ENCODE measurements around the gene VEGFB. TPM values are rescaled to one million over a fixed set of nuclear protein-coding genes. Genes with fewer than 3 reads are reported as not detected.

Gene VEGFB
- total RNA-seq, 2 donors from 2014 or later, result 25.9 to 59.5 TPM

DNA sequence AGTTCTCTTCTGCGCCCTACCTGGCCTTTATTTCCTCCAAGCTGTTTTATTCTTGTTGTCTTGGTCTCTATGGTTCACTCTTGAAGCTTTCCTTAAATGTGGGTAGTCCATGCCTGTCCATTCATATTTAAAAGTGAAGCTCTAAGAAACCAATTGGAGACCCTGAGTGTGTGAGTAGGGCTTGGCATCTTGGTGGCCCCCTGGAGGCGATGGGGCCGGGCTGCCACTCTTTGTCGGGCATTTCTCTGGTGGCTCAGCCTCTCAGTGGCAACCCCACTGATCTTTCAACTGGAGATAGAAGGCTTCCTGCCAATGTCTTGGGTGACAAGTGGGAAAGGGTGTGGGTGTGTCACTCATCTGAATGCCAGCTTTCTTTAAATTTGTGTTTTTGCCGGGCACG, 17.5 kb upstream of the VEGFB start:
- DNase-seq, result no peak
- Histone ChIP-seq H3K36me3 (no peaks in the 10 kb centered on the region), H3K4me3 (no peak overlapping the region), H3K9me3 (no peaks in the 10 kb centered on the region), H3K9ac (ENCODE audit: low read depth in 2 of 2, low read length in 2 of 2) (no peak overlapping the region), H3K27me3 (no peaks in the 10 kb centered on the region), H3K27ac (no peak overlapping the region), H3K4me1 (no peaks in the 10 kb centered on the region)
- intact Hi-C loops (cut with DNase I), result no loop called here
- TF ChIP-seq, protein P1, sequence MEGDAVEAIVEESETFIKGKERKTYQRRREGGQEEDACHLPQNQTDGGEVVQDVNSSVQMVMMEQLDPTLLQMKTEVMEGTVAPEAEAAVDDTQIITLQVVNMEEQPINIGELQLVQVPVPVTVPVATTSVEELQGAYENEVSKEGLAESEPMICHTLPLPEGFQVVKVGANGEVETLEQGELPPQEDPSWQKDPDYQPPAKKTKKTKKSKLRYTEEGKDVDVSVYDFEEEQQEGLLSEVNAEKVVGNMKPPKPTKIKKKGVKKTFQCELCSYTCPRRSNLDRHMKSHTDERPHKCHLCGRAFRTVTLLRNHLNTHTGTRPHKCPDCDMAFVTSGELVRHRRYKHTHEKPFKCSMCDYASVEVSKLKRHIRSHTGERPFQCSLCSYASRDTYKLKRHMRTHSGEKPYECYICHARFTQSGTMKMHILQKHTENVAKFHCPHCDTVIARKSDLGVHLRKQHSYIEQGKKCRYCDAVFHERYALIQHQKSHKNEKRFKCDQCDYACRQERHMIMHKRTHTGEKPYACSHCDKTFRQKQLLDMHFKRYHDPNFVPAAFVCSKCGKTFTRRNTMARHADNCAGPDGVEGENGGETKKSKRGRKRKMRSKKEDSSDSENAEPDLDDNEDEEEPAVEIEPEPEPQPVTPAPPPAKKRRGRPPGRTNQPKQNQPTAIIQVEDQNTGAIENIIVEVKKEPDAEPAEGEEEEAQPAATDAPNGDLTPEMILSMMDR (IDR thresholded peaks at IDR 0.05), result no peak

DNA sequence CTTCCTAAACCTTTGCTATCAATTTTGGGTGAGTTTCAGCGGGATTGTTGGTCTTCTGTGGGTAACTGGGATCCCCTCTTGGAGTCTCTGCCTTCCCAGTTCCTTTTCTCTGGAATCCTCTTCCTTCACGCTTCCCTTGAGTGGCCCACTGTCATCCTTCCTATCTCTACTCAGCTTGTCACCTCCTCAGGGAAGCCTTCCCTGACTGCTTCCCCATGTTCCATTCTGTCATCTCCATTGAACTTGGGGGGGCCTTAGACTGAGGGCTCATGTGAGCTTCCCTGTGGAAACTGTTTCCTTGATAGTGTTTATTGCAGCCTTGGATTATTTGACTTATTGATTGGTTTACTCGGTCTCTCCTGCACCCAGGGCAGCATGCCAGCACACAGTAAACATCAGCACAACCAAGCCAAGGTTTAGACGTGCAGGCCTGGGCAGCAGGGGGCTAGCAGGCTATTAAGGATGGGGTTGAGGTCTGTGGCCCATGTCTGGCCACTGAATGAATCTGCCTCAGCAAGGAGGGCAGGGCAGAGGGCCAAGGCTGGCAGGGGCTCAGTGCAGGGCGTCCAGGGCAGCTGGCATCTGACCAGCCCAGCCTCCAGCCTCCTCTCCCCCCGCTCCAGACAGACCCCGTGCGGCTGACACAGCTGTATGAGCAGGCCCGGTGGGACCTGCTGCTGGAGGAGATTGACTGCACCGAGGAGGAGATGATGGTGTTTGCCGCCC, 15.6 kb upstream of the VEGFB start:
- H3K36me3 ChIP-seq, result no peaks in the 10 kb centered on the region
- H3K27ac ChIP-seq, result no peak overlapping the region
- TF ChIP-seq, protein P1 (IDR thresholded peaks at IDR 0.05), result no peak
- H3K9ac ChIP-seq (ENCODE audit: low read depth in 2 of 2, low read length in 2 of 2), result no peak overlapping the region
- H3K4me1 ChIP-seq, result no peaks in the 10 kb centered on the region
- H3K27me3 ChIP-seq, result no peaks in the 10 kb centered on the region
- no peak for DNase-seq
- H3K4me3 ChIP-seq, result no peak overlapping the region
- H3K9me3 ChIP-seq, result no peaks in the 10 kb centered on the region
- intact Hi-C loops (cut with DNase I), result no loop called here

DNA sequence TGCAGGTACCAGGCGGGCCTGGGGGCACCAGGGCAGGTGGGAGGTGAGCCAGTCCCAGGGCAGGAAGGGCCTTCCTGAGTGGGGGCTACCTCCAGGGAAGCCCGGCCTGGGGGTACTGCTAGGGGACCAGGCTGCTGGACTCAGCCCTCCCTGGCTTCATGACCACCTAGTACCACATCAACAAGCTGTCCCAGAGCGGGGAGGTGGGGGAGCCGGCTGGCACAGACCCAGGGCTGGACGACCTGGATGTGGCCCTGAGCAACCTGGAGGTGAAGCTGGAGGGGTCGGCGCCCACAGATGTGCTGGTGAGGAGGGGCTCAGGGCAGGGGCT, 15.1 kb upstream of the VEGFB start:
- no peak overlapping the region for H3K9ac ChIP-seq (ENCODE audit: low read depth in 2 of 2, low read length in 2 of 2)

DNA sequence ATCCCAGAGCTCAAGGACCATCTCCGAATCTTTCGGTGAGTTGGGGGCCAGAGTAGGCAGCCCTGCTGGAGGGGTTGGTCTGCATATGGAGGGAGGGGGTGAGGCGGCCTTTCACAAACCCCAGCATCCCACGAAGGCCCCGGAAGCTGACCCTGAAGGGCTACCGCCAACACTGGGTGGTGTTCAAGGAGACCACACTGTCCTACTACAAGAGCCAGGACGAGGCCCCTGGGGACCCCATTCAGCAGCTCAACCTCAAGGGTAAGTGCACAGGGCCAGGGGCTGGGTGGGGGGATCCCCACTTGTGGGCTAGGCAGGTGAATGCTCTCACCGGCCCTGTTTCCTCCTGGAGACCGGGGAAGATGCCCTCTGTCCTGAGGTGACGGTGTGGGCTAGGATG, 14.6 kb upstream of the VEGFB start:
- Histone ChIP-seq H3K4me1 (peaks cover under 1% of the 10 kb centered on the region), H3K36me3 (no peaks in the 10 kb centered on the region), H3K4me3 (no peak overlapping the region), H3K9me3 (no peaks in the 10 kb centered on the region), H3K9ac (ENCODE audit: low read depth in 2 of 2, low read length in 2 of 2) (no peak overlapping the region), H3K27ac (no peak overlapping the region), H3K27me3 (no peaks in the 10 kb centered on the region)
- DNase-seq, result no peak
- intact Hi-C loops (cut with DNase I), result no loop called here
- TF ChIP-seq, protein P1 (IDR thresholded peaks at IDR 0.05), result no peak

More for the DNA sequence above, 15.1 kb upstream of the VEGFB start:
- H3K36me3 ChIP-seq, result no peaks in the 10 kb centered on the region
- no peaks in the 10 kb centered on the region for H3K9me3 ChIP-seq
- DNase-seq, result no peak
- no peaks in the 10 kb centered on the region for H3K27me3 ChIP-seq
- no peak overlapping the region for H3K27ac ChIP-seq
- TF ChIP-seq, protein P1 (IDR thresholded peaks at IDR 0.05), result no peak
- intact Hi-C loops (cut with DNase I), result no loop called here
- no peaks in the 10 kb centered on the region for H3K4me1 ChIP-seq
- no peak overlapping the region for H3K4me3 ChIP-seq

DNA sequence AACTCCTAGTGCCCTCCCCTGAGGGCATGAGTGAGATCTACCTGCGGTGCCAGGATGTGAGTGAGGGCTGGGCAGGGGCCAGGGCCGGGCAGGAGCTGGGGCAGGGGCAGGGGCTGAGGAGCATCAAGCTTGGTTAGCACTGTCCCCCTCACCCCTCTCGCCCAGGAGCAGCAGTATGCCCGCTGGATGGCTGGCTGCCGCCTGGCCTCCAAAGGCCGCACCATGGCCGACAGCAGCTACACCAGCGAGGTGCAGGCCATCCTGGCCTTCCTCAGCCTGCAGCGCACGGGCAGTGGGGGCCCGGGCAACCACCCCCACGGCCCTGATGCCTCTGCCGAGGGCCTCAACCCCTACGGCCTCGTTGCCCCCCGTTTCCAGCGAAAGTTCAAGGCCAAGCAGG, 14.1 kb upstream of the VEGFB start:
- no peak for DNase-seq
- Histone ChIP-seq H3K4me3 (no peak overlapping the region), H3K4me1 (peaks cover 5% of the 10 kb centered on the region), H3K9ac (ENCODE audit: low read depth in 2 of 2, low read length in 2 of 2) (no peak overlapping the region), H3K27me3 (no peaks in the 10 kb centered on the region), H3K27ac (no peak overlapping the region), H3K36me3 (no peaks in the 10 kb centered on the region), H3K9me3 (no peaks in the 10 kb centered on the region)
- TF ChIP-seq, protein P1 (IDR thresholded peaks at IDR 0.05), result no peak
- intact Hi-C loops (cut with DNase I), result no loop called here
